ENCODE measurements around the gene UBE2G2.
A peak's percentile ranks its signal among the peaks of the same experiment; 100 is the strongest.

Gene UBE2G2

GRCh38 chr21:44792702-44793591, 8.7 kb downstream of the UBE2G2 start:
- DNase-seq (ENCODE audit: insufficient read length, low spot score) (peak; percentile 61), FAIRE-seq (no peak)
- TF ChIP-seq POLR2A (IDR thresholded peaks at IDR 0.05; ENCODE audit: low read depth, low read length), result no peak
- no peak for TF ChIP-seq POLR2AphosphoS5 (IDR thresholded peaks at IDR 0.05; ENCODE audit: low read depth, low read length)
- no peak for TF ChIP-seq TAF1 (IDR thresholded peaks at IDR 0.05; ENCODE audit: low read depth, low read length)
- TF ChIP-seq SPI1 (IDR thresholded peaks at IDR 0.05; ENCODE audit: low read depth, low read length), result no peak

- no peak for DNase-seq (ENCODE audit: insufficient read length, low spot score)
- TF ChIP-seq POLR2A (IDR thresholded peaks at IDR 0.05; ENCODE audit: low read depth, low read length) (no peak), SPI1 (IDR thresholded peaks at IDR 0.05; ENCODE audit: low read depth, low read length) (no peak), POU2F2 (IDR thresholded peaks at IDR 0.05; ENCODE audit: low read depth, low read length) (no peak), POLR2AphosphoS5 (IDR thresholded peaks at IDR 0.05; ENCODE audit: low read depth, low read length) (no peak), TAF1 (IDR thresholded peaks at IDR 0.05; ENCODE audit: low read depth, low read length) (no peak), PAX5 (IDR thresholded peaks at IDR 0.05; ENCODE audit: insufficient read depth, low read length, severe bottlenecking) (no peak)
- no peak for FAIRE-seq
These were observed 9.6 kb downstream of the UBE2G2 start for GRCh38 chr21:44791993-44792392.

GRCh38 chr21:44791246-44791645, 10.4 kb downstream of the UBE2G2 start:
- TF ChIP-seq PAX5 (IDR thresholded peaks at IDR 0.05; ENCODE audit: insufficient read depth, low read length, severe bottlenecking), result no peak
- TF ChIP-seq TAF1 (IDR thresholded peaks at IDR 0.05; ENCODE audit: low read depth, low read length), result no peak
- TF ChIP-seq SPI1 (IDR thresholded peaks at IDR 0.05; ENCODE audit: low read depth, low read length), result no peak
- TF ChIP-seq POLR2A (IDR thresholded peaks at IDR 0.05; ENCODE audit: low read depth, low read length), result no peak
- no peak for TF ChIP-seq POLR2AphosphoS5 (IDR thresholded peaks at IDR 0.05; ENCODE audit: low read depth, low read length)
- TF ChIP-seq POU2F2 (IDR thresholded peaks at IDR 0.05; ENCODE audit: low read depth, low read length), result no peak
- DNase-seq (ENCODE audit: insufficient read length, low spot score), result no peak
- no peak for FAIRE-seq

GRCh38 chr21:44790368-44790767, 11.3 kb downstream of the UBE2G2 start:
- DNase-seq (ENCODE audit: insufficient read length, low spot score) (no peak), FAIRE-seq (peak; percentile 31)
- TF ChIP-seq POLR2AphosphoS5 (IDR thresholded peaks at IDR 0.05; ENCODE audit: low read depth, low read length) (no peak), POLR2A (IDR thresholded peaks at IDR 0.05; ENCODE audit: low read depth, low read length) (no peak), POU2F2 (IDR thresholded peaks at IDR 0.05; ENCODE audit: low read depth, low read length) (no peak), PAX5 (IDR thresholded peaks at IDR 0.05; ENCODE audit: insufficient read depth, low read length, severe bottlenecking) (no peak)

GRCh38 chr21:44789880-44790279, 11.7 kb downstream of the UBE2G2 start:
- FAIRE-seq, result no peak
- DNase-seq (ENCODE audit: insufficient read length, low spot score), result no peak
- no peak for TF ChIP-seq POU2F2 (IDR thresholded peaks at IDR 0.05; ENCODE audit: low read depth, low read length)
- TF ChIP-seq PAX5 (IDR thresholded peaks at IDR 0.05; ENCODE audit: insufficient read depth, low read length, severe bottlenecking), result no peak
- TF ChIP-seq TAF1 (IDR thresholded peaks at IDR 0.05; ENCODE audit: low read depth, low read length), result no peak
- no peak for TF ChIP-seq SPI1 (IDR thresholded peaks at IDR 0.05; ENCODE audit: low read depth, low read length)
- no peak for TF ChIP-seq POLR2AphosphoS5 (IDR thresholded peaks at IDR 0.05; ENCODE audit: low read depth, low read length)
- no peak for TF ChIP-seq POLR2A (IDR thresholded peaks at IDR 0.05; ENCODE audit: low read depth, low read length)

- no peak for TF ChIP-seq TAF1 (IDR thresholded peaks at IDR 0.05; ENCODE audit: low read depth, low read length)
- no peak for TF ChIP-seq POLR2A (IDR thresholded peaks at IDR 0.05; ENCODE audit: low read depth, low read length)
- TF ChIP-seq SPI1 (IDR thresholded peaks at IDR 0.05; ENCODE audit: low read depth, low read length), result no peak
- TF ChIP-seq PAX5 (IDR thresholded peaks at IDR 0.05; ENCODE audit: insufficient read depth, low read length, severe bottlenecking), result no peak
- TF ChIP-seq POU2F2 (IDR thresholded peaks at IDR 0.05; ENCODE audit: low read depth, low read length), result no peak
- TF ChIP-seq POLR2AphosphoS5 (IDR thresholded peaks at IDR 0.05; ENCODE audit: low read depth, low read length), result no peak
- DNase-seq (ENCODE audit: insufficient read length, low spot score) (no peak), FAIRE-seq (no peak)
These were observed 15.8 kb downstream of the UBE2G2 start for GRCh38 chr21:44785620-44786335.

GRCh38 chr21:44784810-44785209, 16.8 kb downstream of the UBE2G2 start:
- DNase-seq (ENCODE audit: insufficient read length, low spot score) (no peak), FAIRE-seq (no peak)

GRCh38 chr21:44783020-44783696, 18.5 kb downstream of the UBE2G2 start:
- TF ChIP-seq PAX5 (IDR thresholded peaks at IDR 0.05; ENCODE audit: insufficient read depth, low read length, severe bottlenecking) (no peak), TAF1 (IDR thresholded peaks at IDR 0.05; ENCODE audit: low read depth, low read length) (no peak), SPI1 (IDR thresholded peaks at IDR 0.05; ENCODE audit: low read depth, low read length) (no peak), POLR2AphosphoS5 (IDR thresholded peaks at IDR 0.05; ENCODE audit: low read depth, low read length) (no peak)
- DNase-seq (ENCODE audit: insufficient read length, low spot score), result no peak
- no peak for FAIRE-seq

More at GRCh38 chr21:44784810-44785209, 16.8 kb downstream of the UBE2G2 start:
- TF ChIP-seq PAX5 (IDR thresholded peaks at IDR 0.05; ENCODE audit: insufficient read depth, low read length, severe bottlenecking), result no peak
- no peak for TF ChIP-seq SPI1 (IDR thresholded peaks at IDR 0.05; ENCODE audit: low read depth, low read length)
- TF ChIP-seq TAF1 (IDR thresholded peaks at IDR 0.05; ENCODE audit: low read depth, low read length), result no peak
- no peak for TF ChIP-seq POLR2AphosphoS5 (IDR thresholded peaks at IDR 0.05; ENCODE audit: low read depth, low read length)
- TF ChIP-seq POLR2A (IDR thresholded peaks at IDR 0.05; ENCODE audit: low read depth, low read length), result no peak

Data from GM12891 (cell line).